HFFc6 (cell line): ENCODE measurements around the gene PCDHA4. TPM values are rescaled to one million over a fixed set of nuclear protein-coding genes. Genes with fewer than 3 reads are reported as not detected.
"Not testable (repeated sequence)": the region's sequence is repeated elsewhere in the genome, so short reads cannot be mapped to it uniquely, and the experiment has no call there.

Experiments
- DNase-seq: peaks from one replicate; pipeline ENCODE4 v3.0.0-alpha.2; 2018
- H3K27ac Mint-ChIP-seq: 2 replicates; pipeline ENCODE4 v1.8.0; 2020; ENCODE audit warnings: mild to moderate bottlenecking, mixed read lengths
- H3K27me3 Mint-ChIP-seq: 2 replicates; pipeline ENCODE4 v1.8.0; 2021; ENCODE audit warnings: mild to moderate bottlenecking, moderate library complexity, mixed read lengths; ENCODE audit not compliant: insufficient read depth
- H3K36me3 Mint-ChIP-seq: 2 replicates; pipeline ENCODE4 v1.8.0; 2021; ENCODE audit warnings: low read depth, mixed read lengths
- H3K4me1 Mint-ChIP-seq: 2 replicates; pipeline ENCODE4 v1.8.0; 2020; ENCODE audit warnings: low read depth, mixed read lengths
- H3K4me3 Mint-ChIP-seq: 2 replicates; pipeline ENCODE4 v1.8.0; 2020; ENCODE audit warnings: mild to moderate bottlenecking, moderate library complexity, mixed read lengths
- H3K9me3 Mint-ChIP-seq: 2 replicates; pipeline ENCODE4 v1.8.0; 2020; ENCODE audit warnings: mild to moderate bottlenecking, mixed read lengths
- total RNA-seq, 6 experiments: library from RNA; stranded (reverse); fragmentation: NEBNext Ultra II Directional; extraction: Animal tissue kit (Norgen Biotek cat#: 25700); gene quantifications; 2 replicates in 1 of 6; 3 replicates in 5 of 6; pipeline ENCODE4 v1.2.3, GENCODE V29; 2021
- TF ChIP-seq, protein P1 (sequence below): fragments of 200-600 bp; sonication (generic); IDR thresholded peaks from 2 replicates; pipeline ENCODE4 v1.5.0; 2021; ENCODE audit warnings: antibody characterized with exemption, mild to moderate bottlenecking

The PCDHA4 gene
- total RNA-seq, 6 experiments from 2014 or later = 0.05 TPM; not detected in 5

DNA sequence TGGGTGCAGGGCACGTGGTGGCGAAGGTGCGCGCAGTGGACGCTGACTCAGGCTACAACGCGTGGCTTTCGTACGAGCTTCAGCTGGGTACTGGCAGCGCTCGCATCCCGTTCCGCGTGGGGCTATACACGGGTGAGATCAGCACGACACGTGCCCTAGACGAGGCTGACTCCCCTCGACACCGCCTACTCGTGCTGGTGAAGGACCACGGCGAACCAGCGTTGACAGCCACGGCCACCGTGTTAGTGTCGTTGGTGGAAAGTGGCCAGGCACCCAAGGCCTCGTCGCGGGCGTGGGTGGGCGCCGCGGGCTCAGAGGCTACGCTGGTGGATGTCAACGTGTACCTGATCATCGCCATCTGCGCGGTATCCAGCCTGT, 10.2 kb upstream of the PCDHA4 start:
- Mint-ChIP-seq H3K27me3 (no peaks in the 10 kb centered on the region), H3K9me3 (peaks cover 26% of the 10 kb centered on the region), H3K4me3 (no peak overlapping the region), H3K36me3 (0 out of 2 replicates have a peak, but pooled peaks cover under 1% of the 10 kb centered on the region), H3K4me1 (no peaks in the 10 kb centered on the region), H3K27ac (no peak overlapping the region)
- TF ChIP-seq, protein P1, sequence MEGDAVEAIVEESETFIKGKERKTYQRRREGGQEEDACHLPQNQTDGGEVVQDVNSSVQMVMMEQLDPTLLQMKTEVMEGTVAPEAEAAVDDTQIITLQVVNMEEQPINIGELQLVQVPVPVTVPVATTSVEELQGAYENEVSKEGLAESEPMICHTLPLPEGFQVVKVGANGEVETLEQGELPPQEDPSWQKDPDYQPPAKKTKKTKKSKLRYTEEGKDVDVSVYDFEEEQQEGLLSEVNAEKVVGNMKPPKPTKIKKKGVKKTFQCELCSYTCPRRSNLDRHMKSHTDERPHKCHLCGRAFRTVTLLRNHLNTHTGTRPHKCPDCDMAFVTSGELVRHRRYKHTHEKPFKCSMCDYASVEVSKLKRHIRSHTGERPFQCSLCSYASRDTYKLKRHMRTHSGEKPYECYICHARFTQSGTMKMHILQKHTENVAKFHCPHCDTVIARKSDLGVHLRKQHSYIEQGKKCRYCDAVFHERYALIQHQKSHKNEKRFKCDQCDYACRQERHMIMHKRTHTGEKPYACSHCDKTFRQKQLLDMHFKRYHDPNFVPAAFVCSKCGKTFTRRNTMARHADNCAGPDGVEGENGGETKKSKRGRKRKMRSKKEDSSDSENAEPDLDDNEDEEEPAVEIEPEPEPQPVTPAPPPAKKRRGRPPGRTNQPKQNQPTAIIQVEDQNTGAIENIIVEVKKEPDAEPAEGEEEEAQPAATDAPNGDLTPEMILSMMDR = no peak
- DNase-seq = no peak

DNA sequence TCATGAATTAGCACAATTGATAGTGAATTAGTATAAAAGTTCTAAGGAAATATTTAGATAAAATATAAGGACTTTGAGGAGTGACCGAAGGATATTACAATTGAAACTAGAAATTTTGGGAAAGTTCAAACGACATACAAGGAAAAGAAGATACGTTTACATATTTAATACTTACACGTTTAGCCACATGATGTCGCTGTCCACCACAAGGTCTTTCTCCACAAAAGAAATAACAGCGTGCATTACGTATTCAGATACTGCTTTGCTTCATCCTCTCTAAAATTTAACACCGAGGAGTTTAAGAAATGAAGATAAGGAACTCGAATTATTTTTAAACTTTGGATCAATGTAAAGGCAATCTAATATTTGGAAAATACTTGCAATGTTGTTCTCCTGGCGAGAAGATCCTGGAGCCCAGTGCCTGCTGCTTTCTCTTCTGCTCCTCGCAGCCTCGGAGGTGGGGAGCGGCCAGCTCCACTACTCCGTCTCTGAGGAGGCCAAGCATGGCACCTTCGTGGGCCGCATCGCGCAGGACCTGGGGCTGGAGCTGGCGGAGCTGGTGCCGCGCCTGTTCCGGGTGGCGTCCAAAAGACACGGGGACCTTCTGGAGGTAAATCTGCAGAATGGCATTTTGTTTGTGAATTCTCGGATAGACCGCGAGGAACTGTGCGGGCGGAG, 5.9 kb upstream of the PCDHA4 start, which contains the start of gene PCDHA3:
PCDHA3 (plus strand) TSS at position 242 of the 678 bp plus-strand sequence.
- Mint-ChIP-seq H3K9me3 (peaks cover 28% of the 10 kb centered on the region), H3K4me1 (no peaks in the 10 kb centered on the region), H3K36me3 (0 out of 2 replicates have a peak, but pooled peaks cover 6% of the 10 kb centered on the region), H3K4me3 (peak within 1 kb of the TSS; percentile 70), H3K27ac (no peak within 1 kb of the TSS), H3K27me3 (no peaks in the 10 kb centered on the region; the same call in 1 of the 2 replicates)
- no peak for DNase-seq
- TF ChIP-seq, protein P1 = peak; percentile 63

DNA sequence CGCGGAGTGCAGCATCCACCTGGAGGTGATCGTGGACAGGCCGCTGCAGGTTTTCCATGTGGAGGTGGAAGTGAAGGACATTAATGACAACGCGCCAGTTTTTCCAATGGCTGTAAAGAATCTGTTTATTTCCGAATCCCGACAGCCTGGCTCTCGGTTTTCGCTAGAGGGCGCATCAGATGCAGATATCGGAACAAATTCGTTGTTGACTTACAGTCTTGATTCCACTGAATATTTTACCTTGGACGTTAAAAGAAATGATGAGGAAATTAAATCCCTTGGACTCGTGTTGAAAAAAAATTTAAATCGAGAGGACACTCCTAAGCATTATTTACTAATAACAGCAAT, 5.4 kb upstream of the PCDHA4 start:
- Mint-ChIP-seq H3K4me1 (no peaks in the 10 kb centered on the region), H3K9me3 (peaks cover 26% of the 10 kb centered on the region), H3K27me3 (no peaks in the 10 kb centered on the region; the same call in 1 of the 2 replicates), H3K27ac (no peak overlapping the region), H3K36me3 (0 out of 2 replicates have a peak, but pooled peaks cover 6% of the 10 kb centered on the region), H3K4me3 (peak overlapping the region; percentile 70)
- no peak for DNase-seq
- TF ChIP-seq, protein P1 = 0 out of 2 replicates have a peak, but pooled peaks have one; percentile 13

DNA sequence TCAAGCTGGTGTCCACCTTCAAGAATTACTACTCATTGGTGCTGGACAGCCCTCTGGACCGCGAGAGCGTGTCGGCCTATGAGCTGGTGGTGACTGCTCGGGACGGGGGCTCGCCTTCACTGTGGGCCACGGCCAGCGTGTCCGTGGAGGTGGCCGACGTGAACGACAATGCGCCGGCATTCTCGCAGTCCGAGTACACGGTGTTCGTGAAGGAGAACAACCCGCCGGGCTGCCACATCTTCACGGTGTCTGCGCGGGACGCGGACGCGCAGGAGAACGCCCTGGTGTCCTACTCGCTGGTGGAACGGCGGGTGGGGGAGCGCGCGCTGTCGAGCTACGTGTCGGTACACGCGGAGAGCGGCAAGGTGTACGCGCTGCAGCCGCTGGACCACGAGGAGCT, 4.5 kb upstream of the PCDHA4 start:
- not testable (repeated sequence) for H3K4me3 Mint-ChIP-seq, H3K36me3 Mint-ChIP-seq, H3K27me3 Mint-ChIP-seq, DNase-seq, H3K27ac Mint-ChIP-seq, H3K4me1 Mint-ChIP-seq
- peaks cover 29% of the 10 kb centered on the region for H3K9me3 Mint-ChIP-seq

DNA sequence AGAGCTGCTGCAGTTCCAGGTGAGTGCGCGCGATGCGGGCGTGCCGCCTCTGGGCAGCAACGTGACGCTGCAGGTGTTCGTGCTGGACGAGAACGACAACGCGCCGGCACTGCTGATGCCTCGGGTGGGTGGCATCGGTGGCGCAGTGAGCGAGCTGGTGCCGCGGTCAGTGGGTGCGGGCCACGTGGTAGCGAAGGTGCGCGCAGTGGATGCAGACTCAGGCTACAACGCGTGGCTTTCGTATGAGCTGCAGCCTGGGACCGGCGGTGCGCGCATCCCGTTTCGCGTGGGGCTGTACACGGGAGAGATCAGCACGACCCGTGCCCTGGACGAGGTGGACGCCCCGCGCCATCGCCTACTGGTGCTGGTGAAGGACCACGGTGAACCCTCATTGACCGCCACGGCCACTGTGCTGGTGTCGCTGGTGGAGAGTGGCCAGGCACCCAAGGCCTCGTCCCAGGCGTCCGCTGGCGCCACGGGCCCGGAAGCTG, 4.0 kb upstream of the PCDHA4 start:
- H3K36me3 Mint-ChIP-seq = 0 out of 2 replicates have a peak, but pooled peaks cover 6% of the 10 kb centered on the region
- H3K27me3 Mint-ChIP-seq = no peaks in the 10 kb centered on the region; the same call in 1 of the 2 replicates
- no peak overlapping the region for H3K4me3 Mint-ChIP-seq

DNA sequence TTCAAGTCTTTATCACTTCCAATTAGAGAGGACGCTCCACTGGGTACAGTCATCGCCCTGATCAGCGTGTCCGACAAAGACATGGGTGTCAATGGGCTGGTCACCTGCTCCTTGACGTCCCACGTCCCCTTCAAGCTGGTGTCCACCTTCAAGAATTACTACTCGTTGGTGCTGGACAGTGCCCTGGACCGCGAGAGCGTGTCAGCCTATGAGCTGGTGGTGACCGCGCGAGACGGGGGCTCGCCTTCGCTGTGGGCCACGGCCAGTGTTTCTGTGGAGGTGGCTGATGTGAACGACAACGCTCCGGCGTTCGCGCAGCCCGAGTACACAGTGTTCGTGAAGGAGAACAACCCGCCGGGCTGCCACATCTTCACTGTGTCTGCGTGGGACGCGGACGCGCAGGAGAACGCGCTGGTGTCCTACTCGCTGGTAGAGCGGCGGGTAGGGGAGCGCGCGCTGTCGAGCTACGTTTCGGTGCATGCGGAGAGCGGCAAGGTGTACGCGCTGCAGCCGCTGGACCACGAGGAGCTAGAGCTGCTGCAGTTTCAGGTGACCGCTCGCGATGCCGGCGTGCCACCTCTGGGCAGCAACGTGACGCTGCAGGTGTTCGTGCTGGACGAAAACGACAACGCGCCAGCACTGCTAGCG, 1.5 kb downstream of the PCDHA4 start:
- not testable (repeated sequence) for H3K27ac Mint-ChIP-seq, H3K4me3 Mint-ChIP-seq, H3K36me3 Mint-ChIP-seq, DNase-seq, H3K27me3 Mint-ChIP-seq, H3K4me1 Mint-ChIP-seq
- H3K9me3 Mint-ChIP-seq = peaks cover 40% of the 10 kb centered on the region

More for the DNA sequence above, 4.0 kb upstream of the PCDHA4 start:
- Mint-ChIP-seq H3K27ac (no peak overlapping the region), H3K9me3 (peaks cover 32% of the 10 kb centered on the region), H3K4me1 (no peaks in the 10 kb centered on the region)
- DNase-seq = no peak
- TF ChIP-seq, protein P1 = no peak
